Kasumi-1 (cell line): ENCODE results near the gene EIF5A.

Experiments used
- DNase-seq, 2 experiments: peaks; one replicate each; lab custom pipeline; 2025; lab: John Stamatoyannopoulos, UW

The EIF5A gene

GRCh38 chr17:7313890-7314718, 6.7 kb downstream of the EIF5A start:
- no peak for DNase-seq

DNA sequence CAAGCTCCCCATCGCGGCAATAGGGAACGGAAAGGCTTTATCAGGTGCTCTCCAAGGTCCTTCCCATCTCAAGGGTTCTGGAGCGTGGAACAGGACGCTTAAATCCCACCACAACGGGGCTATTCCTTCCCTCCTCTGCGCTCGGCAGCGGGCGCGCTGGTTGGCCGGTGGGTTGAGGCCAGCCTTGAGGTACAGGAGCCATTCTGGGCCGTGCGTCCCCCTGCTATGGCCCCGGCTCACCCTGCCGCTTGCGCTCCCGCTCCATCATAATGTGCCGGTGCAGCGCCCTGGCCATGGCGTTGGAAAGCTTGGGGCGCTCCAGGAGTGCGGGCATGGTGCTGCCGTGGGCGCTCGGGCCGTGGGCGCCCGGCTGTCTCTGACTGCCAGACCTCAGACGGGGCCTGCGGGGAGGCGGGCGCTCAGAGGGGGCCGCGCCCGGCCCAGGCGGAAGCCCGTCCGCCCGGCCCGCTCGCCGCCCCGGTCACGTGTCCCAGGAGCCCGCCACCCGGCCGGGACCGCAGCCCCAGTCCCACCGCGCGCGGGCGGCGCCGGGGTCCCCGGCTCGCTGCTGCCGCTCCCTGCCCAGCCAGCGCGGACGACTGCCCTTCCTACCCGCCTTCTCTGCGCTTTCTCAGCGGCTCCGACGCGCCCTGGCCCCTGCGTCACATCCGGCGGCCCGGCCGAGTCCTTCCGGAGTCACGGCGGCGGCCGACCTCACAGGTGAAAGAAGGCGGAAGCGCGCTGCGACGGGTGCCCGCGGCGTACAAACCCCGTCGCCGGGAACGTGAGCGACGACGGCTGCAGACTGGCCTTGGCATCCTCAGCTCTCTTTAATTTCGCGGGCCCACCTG, 7.5 kb downstream of the EIF5A start, which contains the start of gene GPS2:
GPS2 (minus strand) TSS at position 642 of the 851 bp plus-strand sequence; CDS start at position 334, 308 bp downstream.
- peak; percentile 39 to 45 for DNase-seq

DNA sequence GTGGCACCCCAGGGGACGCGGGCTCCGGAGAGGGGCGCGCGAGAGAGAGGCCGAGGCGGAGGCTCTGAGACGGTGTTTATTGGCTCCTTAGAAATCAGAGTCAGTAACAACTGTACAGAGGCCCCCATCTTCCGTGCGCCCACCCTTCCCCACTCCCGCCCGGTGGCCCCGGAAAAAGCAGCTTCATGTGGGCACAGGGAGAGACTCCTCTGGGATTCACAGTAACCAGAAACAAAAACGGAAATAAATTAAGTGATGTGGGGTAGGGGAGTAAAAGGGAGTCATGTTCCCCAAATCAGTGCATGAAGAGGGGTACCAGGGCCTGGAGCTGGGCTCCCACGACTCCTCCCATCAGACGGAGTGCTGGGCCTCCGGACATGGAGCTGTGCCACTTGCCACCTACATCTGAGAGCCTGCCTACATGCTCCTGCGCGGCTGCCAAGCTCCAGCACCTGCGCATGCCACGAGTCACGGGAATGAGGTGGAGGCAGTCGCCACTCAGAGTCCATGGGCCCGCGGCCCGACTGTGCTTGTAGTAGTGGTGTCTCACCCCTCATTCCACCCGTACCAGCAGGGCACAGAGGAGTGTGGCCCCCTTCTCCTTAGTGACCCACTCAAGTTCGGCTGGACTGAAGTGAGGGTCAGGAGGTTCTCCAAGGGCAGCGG, 8.3 kb downstream of the EIF5A start:
- no peak for DNase-seq

GRCh38 chr17:7317161-7317803, 9.9 kb downstream of the EIF5A start:
- no peak for DNase-seq

DNA sequence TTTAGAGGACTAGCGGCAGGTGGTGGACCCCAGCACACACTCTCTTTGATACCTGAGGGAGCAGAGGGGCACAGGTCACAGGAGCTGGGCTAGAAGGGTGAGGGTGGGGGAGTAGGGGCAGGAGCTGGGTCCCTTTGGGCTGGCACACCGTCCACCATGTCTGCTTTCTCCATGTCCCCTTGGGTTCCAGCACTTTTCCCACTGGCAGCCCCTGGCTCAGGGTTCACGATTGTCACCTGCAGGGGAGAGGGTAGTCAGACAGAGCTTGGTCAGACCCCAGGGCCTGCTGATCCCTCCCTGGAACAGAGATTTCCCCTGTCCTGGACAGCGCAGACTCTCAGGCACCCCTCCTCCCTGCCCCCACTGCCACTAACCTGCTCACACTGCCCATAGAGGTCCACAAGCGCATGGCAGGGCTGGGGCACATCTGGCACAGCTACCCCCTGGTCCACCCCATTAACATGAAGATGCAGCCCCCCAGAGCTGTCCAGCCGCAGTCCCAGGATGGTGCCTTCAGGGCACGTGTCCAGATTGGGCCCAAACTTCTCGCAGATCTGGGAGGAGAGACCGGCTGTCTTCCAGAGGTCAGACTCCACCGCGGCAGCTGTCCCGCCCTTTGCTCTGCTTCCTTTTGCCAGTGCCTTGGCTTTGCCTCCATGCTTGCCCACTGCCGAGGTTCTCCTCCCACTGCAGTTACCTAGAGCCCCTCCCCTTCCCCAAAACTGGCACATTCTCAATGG, 10.9 kb downstream of the EIF5A start:
- no peak for DNase-seq

GRCh38 chr17:7321466-7321865, 14.0 kb downstream of the EIF5A start:
- DNase-seq, result no peak

- DNase-seq, result no peak
Measured at GRCh38 chr17:7322520-7323194, 15.2 kb downstream of the EIF5A start.

- DNase-seq, result no peak
Measured at GRCh38 chr17:7323731-7324437, 16.5 kb downstream of the EIF5A start.

DNA sequence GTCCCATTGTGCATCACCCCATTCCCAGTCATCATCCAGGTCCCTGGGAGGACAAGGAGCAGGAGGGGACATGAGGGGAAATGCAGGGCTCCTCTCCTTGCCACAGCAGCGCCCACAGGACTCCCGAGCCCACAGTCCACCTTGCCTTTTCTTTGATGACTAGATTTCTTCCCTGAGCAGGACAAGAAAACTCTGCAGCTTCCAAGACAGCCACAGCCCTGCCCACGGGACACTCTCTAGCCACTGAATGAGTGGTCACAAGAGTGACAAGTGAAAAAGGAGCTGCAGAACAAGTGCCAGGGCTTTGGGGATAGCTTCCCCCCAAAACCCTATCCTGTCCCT, 17.0 kb downstream of the EIF5A start:
- DNase-seq, result no peak

GRCh38 chr17:7325031-7325528, 17.7 kb downstream of the EIF5A start:
- DNase-seq, result no peak

GRCh38 chr17:7326186-7326585, 18.8 kb downstream of the EIF5A start:
- no peak for DNase-seq

DNA sequence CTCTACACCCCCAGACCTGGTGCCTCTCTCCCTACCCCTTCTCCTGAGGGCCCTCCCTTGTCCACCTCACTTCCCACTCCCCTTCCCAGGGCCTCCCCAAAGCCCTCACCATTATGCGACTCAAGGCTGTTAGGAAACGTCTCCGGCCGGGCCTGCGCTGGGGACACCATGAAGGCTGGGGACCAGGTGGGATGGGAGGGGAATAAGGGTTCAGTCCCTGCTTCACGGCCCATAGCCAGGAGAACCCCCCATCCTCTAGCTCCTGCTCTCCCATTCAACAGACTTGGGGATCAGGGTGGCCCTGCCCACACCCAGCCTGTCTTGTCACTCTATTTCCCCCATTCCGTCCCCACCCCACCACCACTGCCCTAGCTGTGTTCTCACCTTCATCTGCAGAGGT, 19.6 kb downstream of the EIF5A start:
- no peak for DNase-seq

DNA sequence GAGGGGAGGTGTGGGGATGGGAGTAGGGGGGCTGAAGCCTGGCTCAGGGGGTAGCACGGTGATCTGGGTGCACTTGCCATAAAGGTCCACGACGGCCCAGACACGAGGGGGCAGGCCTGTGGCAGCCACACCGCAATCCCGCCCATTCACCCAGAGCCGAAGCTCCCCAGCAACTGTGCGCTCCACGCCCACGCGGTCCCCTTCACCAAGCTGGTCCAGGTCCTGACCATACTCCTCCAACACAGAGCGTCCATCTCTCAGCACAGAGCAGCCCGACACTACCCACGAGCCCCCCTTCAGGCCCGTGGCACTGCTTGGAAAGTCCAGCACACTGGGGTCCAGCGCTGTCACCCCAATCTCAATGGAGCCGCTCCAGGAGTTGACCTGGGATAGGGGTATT, 20.1 kb downstream of the EIF5A start:
- no peak for DNase-seq

- DNase-seq, result no peak
Measured at GRCh38 chr17:7328009-7328408, 20.6 kb downstream of the EIF5A start.

- DNase-seq, result no peak
Measured at GRCh38 chr17:7328840-7329373, 21.5 kb downstream of the EIF5A start, which contains the start of gene NEURL4. TSS of gene NEURL4 (minus strand) at chr17:7329335. CDS start at chr17:7329312, 23 bp downstream.

- DNase-seq, result peak; percentile 85 to 94
Measured at GRCh38 chr17:7329374-7329996, 22.1 kb downstream of the EIF5A start.

GRCh38 chr17:7329997-7330637, 22.7 kb downstream of the EIF5A start:
- DNase-seq, result peak; percentile 33 to 50

DNA sequence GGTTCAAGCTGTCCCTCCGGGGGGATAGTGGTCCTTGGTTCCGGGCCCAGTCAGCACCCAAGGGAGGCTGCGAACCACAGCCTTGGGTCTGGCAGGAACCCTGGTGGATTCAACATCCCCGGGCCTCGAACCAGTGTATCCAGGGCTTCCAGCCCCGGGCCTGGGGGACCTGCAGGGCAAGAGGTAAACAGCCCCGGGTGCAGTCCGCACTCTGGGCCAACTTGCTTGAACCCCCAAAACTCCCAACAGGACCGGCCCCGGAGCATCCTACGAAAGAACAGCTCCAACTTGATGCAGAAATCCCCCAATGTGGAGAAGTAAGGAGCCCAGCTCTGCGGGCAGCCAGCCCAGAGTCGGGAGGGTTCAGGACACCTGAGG, 23.2 kb downstream of the EIF5A start:
- DNase-seq, result no peak

GRCh38 chr17:7332111-7332510, 24.7 kb downstream of the EIF5A start:
- DNase-seq, result no peak
